Activated CD8-positive, alpha-beta memory T cell treated with anti-CD3 and anti-CD28 coated beads, Interleukin-2, amount 50 U/mL, for 24 hours (primary cell): ENCODE measurements around the gene GLCE.
"Not testable (repeated sequence)": the region's sequence is repeated elsewhere in the genome, so short reads cannot be mapped to it uniquely, and the experiment has no call there.

Source experiments
- DNase-seq: peaks from one replicate; pipeline ENCODE4 v3.0.0-alpha.2; 2020; ENCODE audit errors: extremely low read depth

GLCE gene

GRCh38 chr15:69298697-69299441, 138.4 kb downstream of the GLCE start, which contains the start of gene PAQR5:
Gene PAQR5 (plus strand): TSS chr15:69298912. CDS start chr15:69360081, 61,169 bp downstream.
- DNase-seq = no peak

- no peak for DNase-seq
Measured at GRCh38 chr15:69299451-69299886, 139.0 kb downstream of the GLCE start.

- no peak for DNase-seq
Measured at GRCh38 chr15:69299943-69300588, 139.6 kb downstream of the GLCE start.

- DNase-seq = not testable (repeated sequence)
Measured at GRCh38 chr15:69301101-69301500, 140.7 kb downstream of the GLCE start.

- DNase-seq = not testable (repeated sequence)
Measured at GRCh38 chr15:69302087-69302486, 141.7 kb downstream of the GLCE start.

GRCh38 chr15:69302929-69303328, 142.5 kb downstream of the GLCE start:
- no peak for DNase-seq

GRCh38 chr15:69303337-69304181, 143.1 kb downstream of the GLCE start:
- DNase-seq = no peak

GRCh38 chr15:69304182-69304545, 143.7 kb downstream of the GLCE start:
- no peak for DNase-seq

- no peak for DNase-seq
Measured at GRCh38 chr15:69305204-69305931, 144.9 kb downstream of the GLCE start.

- no peak for DNase-seq
Measured at GRCh38 chr15:69305933-69306568, 145.6 kb downstream of the GLCE start.

GRCh38 chr15:69307939-69308338, 147.5 kb downstream of the GLCE start:
- DNase-seq = no peak

GRCh38 chr15:69308949-69309348, 148.5 kb downstream of the GLCE start:
- DNase-seq = no peak

GRCh38 chr15:69311319-69311721, 150.9 kb downstream of the GLCE start:
- no peak for DNase-seq

- DNase-seq = no peak
Measured at GRCh38 chr15:69313432-69314000, 153.1 kb downstream of the GLCE start.

- no peak for DNase-seq
Measured at GRCh38 chr15:69314131-69314530, 153.7 kb downstream of the GLCE start.

GRCh38 chr15:69314736-69315135, 154.3 kb downstream of the GLCE start:
- DNase-seq = no peak

- DNase-seq = no peak
Measured at GRCh38 chr15:69315402-69316110, 155.1 kb downstream of the GLCE start.

- no peak for DNase-seq
Measured at GRCh38 chr15:69316291-69316690, 155.9 kb downstream of the GLCE start.

- no peak for DNase-seq
Measured at GRCh38 chr15:69317392-69317841, 157.0 kb downstream of the GLCE start.

- no peak for DNase-seq
Measured at GRCh38 chr15:69318033-69318432, 157.6 kb downstream of the GLCE start.
